Measurements from ENCODE around the gene TAF4.
"Not testable (repeated sequence)": the region's sequence is repeated elsewhere in the genome, so short reads cannot be mapped to it uniquely, and the experiment has no call there.

Gene TAF4, protein sequence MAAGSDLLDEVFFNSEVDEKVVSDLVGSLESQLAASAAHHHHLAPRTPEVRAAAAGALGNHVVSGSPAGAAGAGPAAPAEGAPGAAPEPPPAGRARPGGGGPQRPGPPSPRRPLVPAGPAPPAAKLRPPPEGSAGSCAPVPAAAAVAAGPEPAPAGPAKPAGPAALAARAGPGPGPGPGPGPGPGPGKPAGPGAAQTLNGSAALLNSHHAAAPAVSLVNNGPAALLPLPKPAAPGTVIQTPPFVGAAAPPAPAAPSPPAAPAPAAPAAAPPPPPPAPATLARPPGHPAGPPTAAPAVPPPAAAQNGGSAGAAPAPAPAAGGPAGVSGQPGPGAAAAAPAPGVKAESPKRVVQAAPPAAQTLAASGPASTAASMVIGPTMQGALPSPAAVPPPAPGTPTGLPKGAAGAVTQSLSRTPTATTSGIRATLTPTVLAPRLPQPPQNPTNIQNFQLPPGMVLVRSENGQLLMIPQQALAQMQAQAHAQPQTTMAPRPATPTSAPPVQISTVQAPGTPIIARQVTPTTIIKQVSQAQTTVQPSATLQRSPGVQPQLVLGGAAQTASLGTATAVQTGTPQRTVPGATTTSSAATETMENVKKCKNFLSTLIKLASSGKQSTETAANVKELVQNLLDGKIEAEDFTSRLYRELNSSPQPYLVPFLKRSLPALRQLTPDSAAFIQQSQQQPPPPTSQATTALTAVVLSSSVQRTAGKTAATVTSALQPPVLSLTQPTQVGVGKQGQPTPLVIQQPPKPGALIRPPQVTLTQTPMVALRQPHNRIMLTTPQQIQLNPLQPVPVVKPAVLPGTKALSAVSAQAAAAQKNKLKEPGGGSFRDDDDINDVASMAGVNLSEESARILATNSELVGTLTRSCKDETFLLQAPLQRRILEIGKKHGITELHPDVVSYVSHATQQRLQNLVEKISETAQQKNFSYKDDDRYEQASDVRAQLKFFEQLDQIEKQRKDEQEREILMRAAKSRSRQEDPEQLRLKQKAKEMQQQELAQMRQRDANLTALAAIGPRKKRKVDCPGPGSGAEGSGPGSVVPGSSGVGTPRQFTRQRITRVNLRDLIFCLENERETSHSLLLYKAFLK

DNA sequence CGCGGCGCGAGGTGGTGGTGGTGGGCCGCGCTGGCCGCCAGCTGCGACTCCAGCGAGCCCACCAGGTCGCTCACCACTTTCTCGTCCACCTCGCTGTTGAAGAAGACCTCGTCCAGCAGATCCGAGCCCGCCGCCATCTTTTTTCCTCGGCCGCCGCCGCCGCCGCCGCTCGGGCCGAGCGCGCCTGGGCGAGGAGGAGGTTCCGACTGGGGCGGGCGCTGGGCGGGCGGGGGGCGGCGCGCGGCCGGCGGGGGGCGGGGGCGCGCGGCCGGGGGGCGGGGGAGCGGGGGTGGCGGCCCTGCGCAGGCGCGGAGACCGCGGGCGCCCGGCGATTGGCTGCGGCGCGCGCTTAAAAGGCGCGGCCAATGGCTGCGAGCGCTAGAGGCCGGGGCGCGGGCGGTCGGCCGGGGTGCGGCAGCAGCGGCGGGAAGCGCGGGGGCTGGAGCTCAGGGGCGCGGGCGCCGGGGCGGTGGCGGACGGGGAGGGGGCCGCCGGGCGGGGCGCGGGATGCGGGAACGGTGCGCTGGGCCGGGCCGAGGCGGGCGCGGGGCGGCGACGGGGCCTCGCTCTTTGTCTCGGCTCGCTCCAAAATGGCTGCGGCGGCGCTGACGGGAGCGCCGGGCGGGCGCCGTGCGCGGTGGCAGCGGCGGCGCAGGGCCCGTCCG lies at the start of gene TAF4:
Gene TAF4 (minus strand): TSS at position 208 of the 665 bp plus-strand sequence. CDS start 71 bp downstream, at position 137.
- DNase-seq, result peak in 52 of 56 donors; percentile 27 to 92 (median 68)

DNA sequence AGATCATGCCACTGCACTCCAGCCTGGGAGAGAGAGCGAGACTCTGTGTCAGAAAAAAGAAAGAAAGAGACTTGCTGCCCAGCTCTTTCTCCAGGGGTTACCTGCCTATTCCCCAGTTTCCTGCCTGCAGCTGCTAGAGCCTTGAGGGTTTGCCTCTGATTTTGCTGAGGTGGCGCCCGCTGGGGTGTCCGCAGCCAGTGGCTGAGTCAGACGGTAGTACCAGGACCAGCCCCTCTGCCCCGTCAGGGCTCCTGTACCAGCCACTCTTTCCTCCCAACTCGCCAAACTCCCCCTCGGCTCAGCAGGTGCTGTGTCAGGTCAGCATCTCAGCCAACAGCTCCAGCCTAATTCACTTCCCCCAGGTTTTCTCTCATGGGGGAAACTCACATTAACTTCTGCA lies 49.2 kb upstream of the TAF4 start:
- no peak for DNase-seq

DNA sequence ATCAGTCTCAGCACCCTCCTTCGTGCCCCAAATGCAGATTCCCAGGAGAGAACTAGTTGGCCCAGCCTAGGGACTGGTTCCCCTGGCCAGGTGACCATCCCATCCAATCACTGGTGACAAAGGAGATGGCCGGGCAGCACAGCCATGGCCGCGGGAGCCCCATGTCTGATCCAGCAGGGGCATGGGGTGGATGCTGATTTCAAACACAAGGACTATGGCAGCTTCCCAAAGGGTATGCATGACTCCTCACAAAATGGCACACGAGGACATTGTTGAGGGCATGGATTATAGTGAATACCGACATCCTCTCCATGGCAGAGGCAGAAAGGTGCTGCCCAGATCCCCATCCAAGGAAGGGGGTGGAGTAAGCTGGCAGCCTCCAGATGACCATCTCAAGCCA lies 46.7 kb upstream of the TAF4 start:
- no peak for DNase-seq

DNA sequence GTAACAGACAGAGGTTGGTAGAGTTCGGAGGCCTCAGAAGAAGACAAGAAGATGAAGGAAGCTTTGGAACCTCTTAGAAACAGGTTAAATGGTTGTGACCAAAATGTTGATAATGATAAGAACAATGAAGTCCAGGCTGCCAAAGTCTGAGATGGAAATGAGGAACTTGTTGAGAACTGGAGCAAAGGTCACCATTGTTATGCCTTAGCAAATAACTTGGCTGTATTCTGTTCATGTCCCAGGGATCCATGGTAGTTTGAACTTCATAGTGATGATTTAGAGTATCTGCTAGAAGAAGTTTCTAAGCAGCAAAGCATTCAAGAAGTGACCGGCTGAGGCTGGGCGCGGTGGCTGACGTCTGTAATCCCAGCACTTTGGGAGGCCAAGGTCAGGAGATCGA lies 45.5 kb upstream of the TAF4 start:
- no peak for DNase-seq

DNA sequence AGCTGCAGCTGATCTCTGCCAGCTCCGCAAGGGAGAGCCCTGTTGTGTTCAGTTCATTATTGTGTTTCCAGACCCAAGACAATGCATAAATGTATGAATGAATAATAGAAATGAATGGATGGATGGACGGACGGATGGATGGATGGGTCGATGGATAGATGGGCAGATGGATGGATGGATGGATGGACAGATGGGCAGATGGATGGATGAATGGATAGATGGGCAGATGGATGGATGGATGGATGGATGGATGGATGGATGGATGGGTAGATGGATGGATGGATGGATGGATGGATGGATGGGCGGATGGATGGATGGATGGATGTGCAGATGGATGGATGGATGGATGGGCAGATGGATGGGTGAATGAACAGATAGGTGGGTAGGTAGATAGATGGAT lies 39.9 kb upstream of the TAF4 start:
- no peak for DNase-seq

DNA sequence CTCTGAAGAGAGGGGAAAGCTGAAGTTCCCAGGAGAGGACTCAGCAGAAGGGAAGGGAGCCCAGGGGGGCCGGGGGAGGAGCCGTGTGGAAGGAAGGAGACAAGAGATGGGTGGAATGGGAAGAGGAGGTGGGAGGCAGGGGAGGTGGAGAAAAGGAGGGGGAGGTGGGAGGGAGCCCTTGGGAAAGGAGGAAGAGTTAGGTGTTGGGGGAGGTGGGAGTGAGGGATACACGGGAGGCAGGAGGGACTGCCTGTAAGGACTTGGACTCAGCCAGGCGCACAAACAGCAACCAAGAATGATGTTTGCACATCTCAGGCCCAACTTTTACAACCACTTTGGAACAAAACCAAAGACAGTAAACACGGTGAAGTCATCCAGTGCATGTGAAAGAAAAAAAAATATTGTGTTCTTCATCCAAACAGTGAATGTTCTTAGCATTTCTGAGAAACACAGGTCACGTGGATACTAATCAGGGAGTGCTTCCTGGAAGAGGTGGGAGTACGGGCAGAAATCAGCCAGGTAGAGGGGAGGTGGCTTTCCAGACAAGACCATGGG lies 39.2 kb upstream of the TAF4 start:
- no peak for DNase-seq

DNA sequence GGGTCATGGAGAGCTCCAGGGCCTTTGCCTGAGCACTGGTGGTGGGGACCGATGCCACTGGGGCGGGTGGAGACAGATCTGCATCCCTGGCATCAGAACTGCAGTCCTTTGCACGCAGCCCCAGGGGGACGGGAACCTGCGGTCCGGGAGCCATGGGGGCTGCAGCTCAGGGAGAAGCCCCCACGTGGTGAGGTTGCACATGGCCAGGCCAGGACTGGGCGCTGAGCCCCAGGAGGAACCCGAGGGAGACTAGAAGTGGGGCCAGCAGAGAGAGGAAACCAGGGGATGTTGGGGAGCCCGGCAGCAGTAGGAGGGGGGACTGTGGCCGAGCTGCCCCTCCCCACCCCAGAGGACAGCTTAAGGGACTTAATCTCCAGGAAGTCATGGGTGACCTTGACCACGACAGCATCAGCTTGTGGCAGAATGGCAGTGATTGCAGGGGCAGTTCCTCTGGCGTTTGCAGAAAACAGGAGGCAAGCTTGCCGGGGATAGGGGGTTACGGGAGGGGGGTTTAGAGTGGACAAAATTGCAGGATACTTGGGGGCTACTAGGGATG lies 38.6 kb upstream of the TAF4 start:
- no peak for DNase-seq

DNA sequence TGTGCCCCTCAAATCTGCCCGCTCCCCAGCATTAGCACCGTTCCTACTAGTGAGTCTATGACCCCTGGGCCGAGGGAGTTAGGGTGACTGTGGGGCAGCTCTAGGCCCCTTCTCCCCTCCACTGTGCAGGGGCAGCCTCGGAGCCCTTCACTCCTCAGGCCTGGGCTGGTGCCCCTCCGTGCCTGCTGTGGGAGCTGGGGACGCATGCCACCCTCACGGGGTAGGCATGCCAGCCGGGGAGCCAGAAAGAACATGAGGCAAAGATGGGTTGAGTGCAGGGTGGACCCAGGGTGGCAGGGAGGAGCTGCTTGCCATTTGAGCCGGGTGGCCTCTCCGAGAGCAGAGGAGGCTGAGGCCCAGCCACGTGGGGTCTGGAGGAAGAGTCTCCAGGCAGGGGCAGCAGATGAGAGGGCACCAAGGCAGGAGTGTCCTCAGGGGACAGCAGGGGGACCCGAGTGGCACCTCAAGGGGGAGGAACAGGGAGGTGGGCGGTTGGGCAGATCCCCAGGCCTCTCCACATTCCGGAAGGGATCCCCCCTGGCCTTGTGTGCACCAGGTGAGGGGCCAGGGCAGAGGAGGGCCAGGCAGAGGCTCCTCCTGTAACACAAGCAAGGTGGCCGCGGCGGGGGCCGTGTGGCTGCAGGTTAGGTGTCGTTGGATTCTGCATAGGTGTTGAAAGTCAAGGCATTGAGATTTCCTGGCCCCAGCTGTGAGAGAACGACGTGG lies 38.0 kb upstream of the TAF4 start:
- no peak for DNase-seq

DNA sequence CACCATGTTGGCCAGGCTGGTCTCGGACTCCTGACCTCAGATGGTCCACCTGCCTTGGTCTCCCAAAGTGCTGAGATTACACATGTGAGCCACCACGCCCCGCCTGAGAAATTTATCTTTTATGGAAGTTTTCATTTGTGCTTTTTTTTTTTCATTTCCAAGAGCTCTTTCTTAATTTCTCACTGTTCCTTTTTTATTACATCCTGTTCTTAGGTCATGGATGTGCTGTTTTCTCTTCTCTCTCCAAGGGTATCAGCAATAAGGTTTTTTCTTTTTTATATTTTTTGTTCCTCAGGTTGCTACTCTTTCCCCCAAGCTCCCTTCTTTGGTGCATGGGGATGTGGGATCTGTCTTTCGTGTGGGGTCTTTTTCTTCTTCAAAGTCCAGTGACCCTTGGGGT lies 35.4 kb upstream of the TAF4 start:
- no peak for DNase-seq

DNA sequence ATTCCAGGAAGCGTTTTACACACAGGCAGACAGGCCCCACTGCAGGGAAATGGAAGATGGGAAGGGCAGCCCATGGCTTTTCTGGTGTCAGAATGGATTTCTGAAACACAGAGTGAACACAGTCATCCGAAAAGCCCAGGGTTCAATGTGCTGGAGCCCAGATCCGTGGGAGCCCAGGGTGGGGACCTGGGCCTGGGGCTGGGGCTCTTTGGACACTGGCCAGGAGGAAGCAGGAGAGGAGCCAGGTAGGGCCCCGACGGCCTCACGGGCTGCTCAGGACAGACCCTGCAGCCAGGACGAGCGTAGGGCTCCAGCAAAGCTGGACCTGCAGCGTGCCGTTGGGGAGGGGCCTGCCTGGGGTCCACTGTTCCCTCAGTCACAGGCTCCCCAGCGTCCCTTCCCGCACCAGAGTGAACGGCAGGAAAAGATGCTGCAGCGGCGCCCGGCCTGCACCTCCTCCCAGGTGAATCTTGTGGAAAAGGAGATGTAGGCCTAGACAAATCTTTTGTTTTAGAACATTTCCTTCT lies 32.3 kb upstream of the TAF4 start:
- DNase-seq, result no peak

DNA sequence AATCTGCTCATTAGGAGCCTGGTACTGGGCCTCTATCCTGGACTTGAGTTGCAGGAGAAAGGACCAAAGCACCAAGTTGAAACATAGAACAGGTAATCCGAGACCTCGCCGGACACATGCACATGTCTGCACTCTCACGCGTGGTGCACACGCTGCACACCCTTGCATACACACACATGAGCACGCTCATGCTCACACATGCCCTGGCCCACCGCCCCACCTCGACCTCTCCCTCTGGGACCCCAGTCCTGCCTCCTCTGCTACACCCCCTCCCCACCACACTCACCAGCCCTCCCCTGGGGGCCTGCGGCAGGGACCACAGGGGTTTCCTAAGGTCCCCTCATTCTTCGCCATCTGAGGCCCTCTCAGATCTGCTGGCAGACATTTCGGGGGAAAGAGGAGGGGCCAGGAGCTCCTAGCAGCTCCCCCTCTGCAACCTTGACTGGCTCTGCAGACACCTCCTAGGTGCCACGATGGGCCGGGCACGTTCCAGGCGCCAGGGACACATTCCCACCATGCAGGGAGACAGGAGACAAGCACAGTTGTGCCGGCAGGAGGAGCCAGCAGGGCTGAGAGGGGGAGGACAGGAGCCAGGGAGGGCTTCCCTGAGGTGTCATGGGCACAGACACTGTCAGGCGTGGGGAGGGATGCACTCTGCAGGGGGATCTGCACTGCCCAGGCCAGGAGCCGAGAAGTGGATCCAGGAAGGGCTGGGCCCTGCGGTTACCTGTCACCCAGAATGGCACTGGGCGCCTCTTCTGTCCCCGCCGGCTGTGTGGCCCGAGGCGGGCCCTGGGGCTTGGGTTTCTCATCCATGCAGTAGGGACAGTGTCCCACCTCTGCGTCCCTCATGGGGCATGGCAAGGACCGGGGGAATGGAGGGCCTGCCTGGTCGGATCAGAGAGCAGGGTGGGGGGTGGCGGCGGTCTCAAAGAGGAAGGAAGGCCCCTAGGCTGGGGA lies 31.0 kb upstream of the TAF4 start:
- no peak for DNase-seq

DNA sequence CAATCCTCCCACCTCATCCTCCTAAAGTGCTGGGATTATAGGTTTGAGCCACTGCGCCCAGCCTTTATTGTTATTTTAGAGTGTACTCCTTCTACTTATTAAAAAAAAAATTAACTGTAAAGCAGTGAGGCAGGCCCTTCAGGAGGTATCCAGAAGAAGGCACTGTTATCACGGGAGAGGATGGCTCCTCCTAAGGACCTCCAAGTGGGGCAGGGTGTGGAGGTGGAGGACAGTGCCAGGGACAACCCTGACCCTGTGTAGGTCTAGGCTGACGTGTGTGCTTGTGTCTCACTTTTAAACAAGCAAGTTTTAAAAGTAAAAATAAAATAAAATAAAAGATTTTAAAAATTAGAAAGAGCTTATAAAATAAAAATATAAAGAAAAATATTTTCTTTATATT lies 23.7 kb upstream of the TAF4 start:
- DNase-seq, result no peak

DNA sequence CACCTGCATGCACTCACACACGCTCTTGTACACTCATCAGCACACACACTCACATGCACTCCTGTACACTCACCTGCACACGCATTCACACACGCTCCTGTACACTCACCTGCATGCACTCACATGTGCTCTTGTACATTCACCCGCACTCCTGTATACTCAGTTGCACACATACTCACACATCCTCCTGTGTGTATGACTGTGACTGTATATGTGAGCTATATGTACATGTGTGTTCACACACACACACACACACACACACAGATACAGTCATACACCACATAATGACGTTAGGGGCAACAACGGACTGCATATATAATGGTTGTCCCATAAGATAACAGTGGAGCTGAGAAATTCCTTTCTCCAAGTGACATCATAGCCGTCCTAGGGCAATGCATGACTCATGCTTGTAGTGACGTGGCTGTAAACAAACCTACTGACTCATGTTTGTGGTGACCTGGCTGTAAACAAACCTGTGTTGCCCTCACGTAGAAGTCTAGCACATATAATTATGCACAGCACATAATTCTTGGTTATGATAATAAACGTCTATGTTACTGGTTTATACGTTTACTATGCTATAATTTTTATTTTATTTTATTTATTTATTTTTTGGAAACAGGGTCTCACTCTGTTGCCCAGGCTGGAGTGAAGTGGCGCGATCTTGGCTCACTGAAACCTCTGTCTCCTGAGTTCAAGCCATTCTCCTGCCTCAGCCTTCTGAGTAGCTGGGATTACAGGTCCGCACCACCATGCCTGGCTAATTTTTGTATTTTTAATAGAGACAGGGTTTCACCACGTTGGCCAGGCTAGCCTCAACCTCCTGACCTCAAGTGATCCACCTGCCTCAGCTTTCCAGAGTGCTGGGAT lies 22.8 kb upstream of the TAF4 start:
- no peak for DNase-seq

DNA sequence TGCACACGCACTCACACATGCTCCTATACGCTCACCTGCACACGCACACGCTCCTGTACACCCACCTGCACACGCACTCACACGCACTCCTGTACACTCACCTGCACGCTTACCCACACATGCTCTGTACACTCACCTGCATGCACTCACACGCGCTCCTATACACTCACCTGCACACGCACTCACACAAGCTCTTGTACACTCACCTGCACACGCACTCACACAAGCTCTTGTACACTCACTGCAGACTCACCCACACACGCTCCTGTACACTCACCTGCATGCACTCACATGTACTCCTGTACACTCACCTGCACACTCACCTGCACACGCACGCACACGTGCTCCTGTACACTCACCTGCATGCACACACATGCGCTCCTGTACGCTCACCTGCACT lies 22.0 kb upstream of the TAF4 start:
- no peak for DNase-seq

DNA sequence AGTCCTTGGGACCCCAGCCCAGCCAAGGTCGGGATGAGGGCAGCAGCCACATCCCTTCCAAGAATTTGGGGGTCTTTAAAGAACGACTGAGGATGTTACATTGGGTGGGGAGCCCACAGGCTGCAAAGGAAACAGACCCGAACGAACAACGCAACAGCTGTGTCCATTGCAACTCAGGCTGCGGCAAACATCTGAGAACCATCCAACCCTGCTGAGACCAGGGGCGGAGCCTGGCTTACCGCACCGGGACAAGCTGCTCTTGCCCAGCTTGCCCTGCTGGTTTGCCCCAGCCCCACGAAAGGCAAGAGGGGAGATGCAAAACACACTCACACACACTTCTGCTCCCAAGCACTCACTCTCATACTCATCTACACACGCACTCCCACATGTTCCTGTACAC lies 21.5 kb upstream of the TAF4 start:
- DNase-seq, result no peak

DNA sequence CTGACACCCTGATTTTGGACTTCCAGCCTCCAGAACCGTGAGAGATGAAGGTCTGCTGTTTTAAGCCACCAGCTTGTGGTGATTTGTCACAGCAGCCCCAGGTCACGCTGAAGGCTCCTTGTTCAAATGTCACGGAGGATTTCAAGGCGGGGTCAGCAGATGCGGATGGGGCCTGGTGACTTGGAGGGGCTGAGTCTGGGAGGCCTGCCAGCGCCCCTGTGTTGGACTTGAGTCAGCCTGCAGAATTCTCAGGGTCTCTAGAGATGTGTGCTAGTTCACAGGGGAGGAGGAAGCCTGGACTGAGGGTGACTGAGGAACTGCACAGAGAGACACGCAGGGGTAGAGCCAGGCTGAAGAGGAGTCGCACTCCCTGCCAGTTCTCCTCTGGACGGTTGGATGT lies 19.5 kb upstream of the TAF4 start:
- no peak for DNase-seq

DNA sequence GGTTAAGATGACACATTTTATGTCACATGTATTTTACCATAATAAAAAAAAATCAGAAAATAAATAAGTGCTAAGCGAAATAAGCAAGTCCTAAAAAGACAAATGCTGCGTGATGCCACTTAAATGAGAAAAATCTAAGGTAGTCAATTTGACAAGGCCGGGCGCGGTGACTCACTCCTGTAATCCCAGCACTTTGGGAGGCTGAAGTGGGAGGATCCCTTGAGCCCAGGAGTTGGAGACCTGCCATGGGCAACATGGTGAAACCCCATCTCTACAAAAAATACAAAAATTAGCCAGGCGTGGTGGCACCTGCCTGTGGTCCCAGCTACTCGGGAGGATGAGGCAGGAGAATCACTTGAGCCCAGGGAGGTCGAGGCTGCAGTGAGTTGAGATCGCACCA lies 18.5 kb upstream of the TAF4 start:
- not testable (repeated sequence) for DNase-seq

DNA sequence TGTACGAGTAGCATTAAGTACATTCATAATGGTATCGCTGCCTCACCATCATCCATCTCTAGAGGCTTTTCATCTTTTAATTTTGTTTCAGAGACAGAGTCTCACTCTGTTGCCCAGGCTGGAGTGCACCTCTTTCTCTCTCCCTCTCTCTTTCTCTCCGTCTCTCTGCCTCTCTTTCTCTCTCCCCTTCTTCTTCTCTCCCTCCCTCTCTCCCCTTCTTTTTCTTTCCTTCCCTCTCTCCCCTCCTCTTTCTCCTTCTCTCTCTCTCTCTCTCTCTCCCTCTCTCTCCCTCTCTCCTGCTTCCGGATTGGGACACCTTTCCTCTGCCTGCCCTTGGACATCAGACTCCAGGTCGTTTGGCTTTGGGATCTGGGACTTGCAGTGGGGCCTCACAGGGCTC lies 17.6 kb upstream of the TAF4 start:
- no peak for DNase-seq
